GM18499 (cell line): Measurements from ENCODE around the gene ZNF317.
"Not testable (repeated sequence)": the region's sequence is repeated elsewhere in the genome, so short reads cannot be mapped to it uniquely, and the experiment has no call there.

Experiments used
- ATAC-seq: cut with Tn5 transposase; IDR thresholded peaks from one replicate; pipeline ENCODE4 v1.9.1; 2021; ENCODE audit warnings: moderate number of reproducible peaks; ENCODE audit not compliant: insufficient read depth, unreplicated experiment

ZNF317 gene

GRCh38 chr19:9166846-9167245 lies 26.6 kb downstream of the ZNF317 start:
- ATAC-seq: no peak

DNA sequence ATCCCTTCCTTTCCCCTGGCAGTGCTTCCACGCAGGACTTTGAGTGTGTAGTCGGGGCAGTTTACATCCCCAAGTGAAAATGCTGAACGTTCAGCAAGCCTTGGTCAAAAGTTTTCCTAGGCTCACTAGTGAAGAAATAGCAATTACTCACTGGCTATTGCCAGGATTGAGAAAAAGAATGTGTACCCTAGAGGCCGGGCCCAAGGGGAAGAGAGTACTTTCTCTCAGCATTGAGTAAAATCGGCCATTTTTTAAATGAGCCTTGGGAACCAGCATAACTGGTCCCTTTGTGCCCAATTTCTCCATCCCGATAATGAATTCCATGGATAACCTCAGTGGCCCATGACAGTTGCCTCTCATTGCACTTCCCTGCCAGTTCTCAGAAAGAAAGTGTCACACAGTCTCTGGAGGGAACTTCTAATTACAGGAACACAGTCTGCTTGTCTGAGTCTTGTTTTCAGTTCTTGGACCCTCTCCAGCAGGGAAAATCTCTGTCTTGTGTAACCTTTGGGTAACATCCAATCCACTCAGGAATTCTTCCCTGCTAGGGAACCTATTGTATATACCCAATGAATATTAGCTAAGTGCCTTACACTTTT lies 31.3 kb downstream of the ZNF317 start:
- no peak for ATAC-seq

- ATAC-seq: no peak
Measured at GRCh38 chr19:9175326-9175725, 35.1 kb downstream of the ZNF317 start.

GRCh38 chr19:9178901-9179300 lies 38.7 kb downstream of the ZNF317 start, which contains the start of gene OR7D2:
Gene OR7D2, plus strand, starts transcription at chr19:9178979. Its CDS starts 6,803 bp downstream, at chr19:9185782.
- no peak for ATAC-seq

- no peak for ATAC-seq
Measured at GRCh38 chr19:9183000-9183399, 42.8 kb downstream of the ZNF317 start.

GRCh38 chr19:9187191-9187590 lies 47.0 kb downstream of the ZNF317 start:
- no peak for ATAC-seq

- no peak for ATAC-seq
Measured at GRCh38 chr19:9189535-9189934, 49.3 kb downstream of the ZNF317 start.

- not testable (repeated sequence) for ATAC-seq
Measured at GRCh38 chr19:9198044-9198443, 57.8 kb downstream of the ZNF317 start.

GRCh38 chr19:9205501-9206113 lies 65.4 kb downstream of the ZNF317 start:
- no peak for ATAC-seq
